Progenitor cell of endocrine pancreas (in vitro differentiated cells): ENCODE data around the gene ZDHHC19. TPM values are rescaled to one million over a fixed set of nuclear protein-coding genes. Genes with fewer than 3 reads are reported as not detected.
"Not testable (repeated sequence)": the region's sequence is repeated elsewhere in the genome, so short reads cannot be mapped to it uniquely, and the experiment has no call there.

Source experiments
- DNase-seq: peaks from one replicate; pipeline ENCODE4 v3.0.0; 2021; ENCODE audit warnings: low spot score; ENCODE audit not compliant: unreplicated experiment
- H3K27ac Mint-ChIP-seq: 2 replicates; pipeline ENCODE4 v1.8.0; 2021; ENCODE audit warnings: mild to moderate bottlenecking, moderate library complexity, mixed read lengths
- H3K27me3 Mint-ChIP-seq: 2 replicates; pipeline ENCODE4 v1.8.0; 2021; ENCODE audit warnings: mixed read lengths
- H3K36me3 Mint-ChIP-seq: 2 replicates; pipeline ENCODE4 v1.8.0; 2022; ENCODE audit warnings: mixed read lengths; ENCODE audit not compliant: insufficient read depth
- H3K4me1 Mint-ChIP-seq: 2 replicates; pipeline ENCODE4 v1.8.0; 2021; ENCODE audit warnings: low read depth, mixed read lengths
- H3K4me3 Mint-ChIP-seq: 2 replicates; pipeline ENCODE4 v1.8.0; 2021; ENCODE audit warnings: low read depth, mild to moderate bottlenecking, moderate library complexity, mixed read lengths
- H3K9me3 Mint-ChIP-seq: 2 replicates; pipeline ENCODE4 v1.8.0; 2021; ENCODE audit warnings: low read depth, mixed read lengths
- total RNA-seq: library from RNA; stranded (reverse); gene quantifications from 2 replicates; pipeline ENCODE4 v1.2.1, GENCODE V29; 2021
- TF ChIP-seq, protein P1 (sequence below): fragments of 200-600 bp; sonication (generic); IDR thresholded peaks from one replicate; pipeline ENCODE4 v1.5.0; 2021; ENCODE audit warnings: antibody characterized with exemption, mild to moderate bottlenecking; ENCODE audit not compliant: unreplicated experiment

ZDHHC19 gene
- total RNA-seq, 1 donor from 2014 or later, result not detected

DNA sequence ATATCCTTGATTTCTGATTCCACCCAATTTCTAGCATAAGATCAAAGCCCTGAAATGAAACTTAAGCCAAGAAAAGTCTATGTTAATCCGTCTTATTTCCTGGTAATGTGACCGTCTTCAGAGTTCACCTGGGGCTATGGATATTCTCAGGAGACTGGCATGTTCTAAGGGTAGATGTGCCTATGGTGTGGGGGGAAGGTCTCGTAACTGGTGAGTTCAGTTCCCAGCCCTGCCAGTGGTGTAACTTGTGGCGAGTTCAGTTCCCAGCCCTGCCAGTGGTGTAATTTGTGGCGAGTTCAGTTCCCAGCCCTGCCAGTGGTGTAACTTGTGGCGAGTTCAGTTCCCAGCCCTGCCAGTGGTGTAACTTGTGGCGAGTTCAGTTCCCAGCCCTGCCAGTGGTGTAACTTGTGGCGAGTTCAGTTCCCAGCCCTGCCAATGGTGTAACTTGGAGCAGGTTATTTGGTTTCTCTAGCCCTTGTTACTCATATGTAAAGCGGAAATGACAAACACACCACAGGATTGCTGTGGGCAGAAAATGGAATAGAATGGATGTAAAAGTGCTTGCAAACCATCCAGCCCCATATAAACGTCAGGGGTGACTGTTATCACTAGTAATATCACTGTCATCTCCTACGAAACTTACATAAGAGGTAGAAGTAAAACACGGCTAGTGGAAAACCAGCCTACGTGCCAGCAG is 35.6 kb upstream of the ZDHHC19 start:
- Mint-ChIP-seq H3K9me3 (peaks cover 3% of the 10 kb centered on the region), H3K27ac (no peak overlapping the region), H3K36me3 (peaks cover 31% of the 10 kb centered on the region), H3K27me3 (no peaks in the 10 kb centered on the region), H3K4me3 (no peak overlapping the region), H3K4me1 (no peaks in the 10 kb centered on the region)
- TF ChIP-seq, protein P1, sequence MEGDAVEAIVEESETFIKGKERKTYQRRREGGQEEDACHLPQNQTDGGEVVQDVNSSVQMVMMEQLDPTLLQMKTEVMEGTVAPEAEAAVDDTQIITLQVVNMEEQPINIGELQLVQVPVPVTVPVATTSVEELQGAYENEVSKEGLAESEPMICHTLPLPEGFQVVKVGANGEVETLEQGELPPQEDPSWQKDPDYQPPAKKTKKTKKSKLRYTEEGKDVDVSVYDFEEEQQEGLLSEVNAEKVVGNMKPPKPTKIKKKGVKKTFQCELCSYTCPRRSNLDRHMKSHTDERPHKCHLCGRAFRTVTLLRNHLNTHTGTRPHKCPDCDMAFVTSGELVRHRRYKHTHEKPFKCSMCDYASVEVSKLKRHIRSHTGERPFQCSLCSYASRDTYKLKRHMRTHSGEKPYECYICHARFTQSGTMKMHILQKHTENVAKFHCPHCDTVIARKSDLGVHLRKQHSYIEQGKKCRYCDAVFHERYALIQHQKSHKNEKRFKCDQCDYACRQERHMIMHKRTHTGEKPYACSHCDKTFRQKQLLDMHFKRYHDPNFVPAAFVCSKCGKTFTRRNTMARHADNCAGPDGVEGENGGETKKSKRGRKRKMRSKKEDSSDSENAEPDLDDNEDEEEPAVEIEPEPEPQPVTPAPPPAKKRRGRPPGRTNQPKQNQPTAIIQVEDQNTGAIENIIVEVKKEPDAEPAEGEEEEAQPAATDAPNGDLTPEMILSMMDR, result no peak
- DNase-seq, result no peak

DNA sequence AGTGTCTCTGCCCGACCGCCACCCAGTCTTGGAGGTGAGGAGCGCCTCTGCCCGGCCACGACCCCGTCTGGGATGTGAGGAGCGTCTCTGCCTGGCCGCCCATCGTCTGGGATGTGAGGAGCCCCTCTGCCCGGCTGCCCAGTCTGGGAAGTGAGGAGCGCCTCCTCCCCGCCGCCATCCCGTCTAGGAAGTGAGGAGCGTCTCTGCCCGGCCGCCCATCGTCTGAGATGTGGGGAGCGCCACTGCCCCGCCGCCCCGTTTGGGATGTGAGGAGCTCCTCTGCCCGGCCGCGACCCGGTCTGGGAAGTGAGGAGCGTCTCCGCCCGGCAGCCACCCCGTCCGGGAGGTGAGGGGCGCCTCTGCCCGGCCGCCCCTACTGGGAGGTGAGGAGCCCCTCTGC is 33.0 kb upstream of the ZDHHC19 start:
- H3K4me3 Mint-ChIP-seq, H3K9me3 Mint-ChIP-seq, H3K27me3 Mint-ChIP-seq, DNase-seq, H3K27ac Mint-ChIP-seq, H3K4me1 Mint-ChIP-seq: not testable (repeated sequence)
- peaks cover 34% of the 10 kb centered on the region for H3K36me3 Mint-ChIP-seq

DNA sequence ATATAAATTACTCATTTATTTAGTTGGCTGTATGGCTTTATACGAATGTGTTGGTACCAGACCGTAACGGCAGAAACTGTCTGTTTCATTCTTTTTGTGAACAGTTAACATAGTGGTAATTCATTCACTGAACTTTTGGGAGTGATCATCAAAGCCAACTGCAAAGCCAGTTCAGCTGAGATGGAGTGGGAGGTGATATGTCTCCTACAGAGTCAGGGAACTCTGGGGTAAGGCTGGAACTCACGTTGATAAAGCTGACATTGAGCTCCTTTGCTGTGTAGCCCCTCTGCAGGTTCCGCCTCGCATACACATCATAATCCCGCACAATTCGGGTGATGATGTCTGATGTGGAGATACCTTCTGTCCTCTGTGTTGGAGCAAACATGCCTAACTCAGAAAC is 30.5 kb upstream of the ZDHHC19 start:
- H3K27ac Mint-ChIP-seq, result no peak overlapping the region
- TF ChIP-seq, protein P1, result no peak
- no peaks in the 10 kb centered on the region for H3K27me3 Mint-ChIP-seq
- no peak for DNase-seq
- peaks cover 3% of the 10 kb centered on the region for H3K9me3 Mint-ChIP-seq
- H3K4me1 Mint-ChIP-seq, result no peaks in the 10 kb centered on the region
- H3K36me3 Mint-ChIP-seq, result peaks cover 33% of the 10 kb centered on the region
- H3K4me3 Mint-ChIP-seq, result no peak overlapping the region

DNA sequence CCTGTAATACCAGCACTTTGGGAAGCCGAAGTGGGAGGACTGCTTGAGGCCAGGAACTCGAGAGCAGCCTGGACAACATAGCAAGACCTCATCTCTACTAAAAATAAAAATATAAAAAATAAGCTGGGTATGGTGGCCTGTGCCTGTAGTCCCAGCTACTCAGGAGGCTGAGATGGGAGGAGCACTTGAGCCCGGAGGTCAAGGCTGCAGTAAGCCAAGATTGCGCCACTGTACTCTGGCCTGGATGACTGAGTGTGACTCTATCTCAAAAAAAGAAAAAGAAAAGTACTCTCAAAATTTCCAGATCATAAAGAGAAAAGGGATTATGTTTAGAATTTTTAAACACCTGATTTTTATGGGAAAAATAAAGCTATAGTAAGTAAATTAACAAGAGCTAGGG is 29.2 kb upstream of the ZDHHC19 start:
- H3K4me1 Mint-ChIP-seq, result no peaks in the 10 kb centered on the region
- TF ChIP-seq, protein P1, result no peak
- peaks cover 3% of the 10 kb centered on the region for H3K9me3 Mint-ChIP-seq
- peaks cover 25% of the 10 kb centered on the region for H3K36me3 Mint-ChIP-seq
- H3K27ac Mint-ChIP-seq, result no peak overlapping the region
- no peak overlapping the region for H3K4me3 Mint-ChIP-seq
- no peaks in the 10 kb centered on the region for H3K27me3 Mint-ChIP-seq
- no peak for DNase-seq

DNA sequence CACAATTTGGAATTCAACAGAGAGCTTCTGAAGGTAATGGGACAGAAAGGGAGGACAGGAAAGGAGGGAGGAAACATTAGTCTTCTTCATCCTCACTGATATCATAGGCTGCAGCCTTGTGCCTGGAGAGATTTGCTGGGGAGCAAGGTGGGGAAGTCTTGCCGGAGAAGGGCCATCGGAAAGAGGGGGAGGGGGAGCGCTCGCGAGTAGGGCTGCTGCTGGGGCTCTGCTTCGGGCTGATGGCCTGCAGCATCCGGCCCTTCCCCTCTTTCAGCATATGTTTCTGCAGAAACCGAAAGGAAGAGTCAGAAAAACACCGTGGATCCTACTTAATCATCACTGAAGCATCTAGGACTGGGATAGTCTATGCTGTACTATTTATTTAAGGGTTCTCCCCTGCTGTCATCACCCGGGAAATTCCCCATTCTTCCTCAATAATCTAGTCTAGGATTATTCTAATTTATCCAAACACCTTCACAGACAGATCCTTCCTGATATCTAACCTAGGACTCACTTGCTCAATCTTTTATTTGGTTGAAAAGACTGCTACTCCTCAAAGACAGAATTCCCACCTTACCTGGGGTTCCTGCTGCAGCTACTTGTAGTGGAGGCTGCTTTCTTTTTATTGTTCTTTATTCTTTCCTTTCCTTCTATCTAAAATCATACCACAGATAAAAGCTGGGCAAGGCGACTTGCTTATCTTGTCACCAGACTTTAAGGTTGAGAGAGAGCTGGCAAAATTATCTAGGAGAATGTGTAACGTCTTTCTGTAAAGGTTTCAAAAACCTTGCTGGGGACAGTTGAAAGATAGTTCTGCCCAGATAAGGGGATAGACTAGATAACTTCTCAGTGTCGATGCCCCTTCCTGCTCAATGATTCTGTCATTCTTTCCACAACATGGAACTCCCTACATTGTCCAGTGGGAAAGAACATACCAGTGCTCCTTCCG is 27.7 kb upstream of the ZDHHC19 start:
- no peak for DNase-seq
- Mint-ChIP-seq H3K9me3 (no peaks in the 10 kb centered on the region), H3K4me1 (no peaks in the 10 kb centered on the region), H3K4me3 (no peak overlapping the region), H3K27ac (no peak overlapping the region), H3K27me3 (no peaks in the 10 kb centered on the region), H3K36me3 (peaks cover 18% of the 10 kb centered on the region)
- TF ChIP-seq, protein P1, result no peak
